Activated CD8-positive, alpha-beta memory T cell treated with anti-CD3 and anti-CD28 coated beads, Interleukin-2, amount 50 U/mL, for 24 hours (primary cell): Measurements from ENCODE around the gene PKP4.

Experiments used
- DNase-seq: peaks from one replicate; pipeline ENCODE4 v3.0.0-alpha.2; 2020; ENCODE audit errors: extremely low read depth

The PKP4 gene

GRCh38 chr2:158647436-158648231 is 190.9 kb downstream of the PKP4 start:
- DNase-seq: no peak

DNA sequence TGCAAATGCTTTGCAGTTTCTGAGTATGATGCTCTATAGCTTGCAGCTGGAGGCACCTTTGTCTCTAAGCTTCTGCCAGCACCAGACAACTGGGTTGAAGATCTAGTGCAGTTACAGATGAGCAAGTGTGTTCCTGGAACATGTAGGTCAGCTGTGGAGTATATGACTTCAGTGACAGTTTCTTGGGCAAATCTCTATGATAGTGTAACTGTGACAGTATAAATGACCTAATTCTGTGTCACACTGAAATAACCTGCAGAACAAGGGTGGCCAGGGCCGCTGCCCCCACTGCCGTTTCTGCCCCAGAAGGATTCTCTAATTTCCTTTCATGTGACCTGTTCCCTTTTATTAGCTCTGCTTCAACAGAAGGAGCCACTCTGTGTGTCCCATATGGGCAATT is 193.1 kb downstream of the PKP4 start:
- no peak for DNase-seq

DNA sequence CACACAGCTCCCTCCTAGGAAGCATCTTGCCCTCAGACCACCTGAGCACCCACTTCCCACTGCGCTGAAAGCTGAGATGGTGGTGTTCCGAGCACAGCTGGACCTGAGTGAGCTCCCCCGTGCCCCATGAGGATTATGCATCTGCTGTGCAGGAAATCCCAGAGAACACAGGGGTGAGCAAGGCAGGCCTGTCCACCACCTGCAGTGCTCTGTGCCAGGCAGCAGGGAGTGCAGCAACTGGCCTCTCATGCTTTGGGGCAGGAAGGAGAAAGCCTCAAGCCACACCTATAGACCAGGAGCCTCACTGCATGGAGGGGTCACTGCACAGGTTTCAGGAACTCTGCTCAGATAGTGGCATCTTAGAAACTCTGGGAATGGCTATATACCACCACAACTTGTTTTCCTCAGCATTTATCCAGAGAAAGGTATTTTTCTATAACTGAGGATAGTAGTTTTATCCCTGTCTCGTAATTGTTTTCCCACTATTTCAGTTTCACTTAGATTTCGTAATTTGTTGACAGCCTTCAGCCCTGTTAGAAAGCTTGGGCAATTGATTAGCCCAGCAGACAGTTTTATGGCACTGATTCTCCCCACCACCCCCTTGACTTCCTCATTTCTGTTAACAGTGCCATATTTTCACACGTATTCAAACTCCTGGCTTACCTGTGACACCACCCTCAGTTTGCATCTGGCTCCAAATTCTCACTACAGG is 194.1 kb downstream of the PKP4 start:
- no peak for DNase-seq

DNA sequence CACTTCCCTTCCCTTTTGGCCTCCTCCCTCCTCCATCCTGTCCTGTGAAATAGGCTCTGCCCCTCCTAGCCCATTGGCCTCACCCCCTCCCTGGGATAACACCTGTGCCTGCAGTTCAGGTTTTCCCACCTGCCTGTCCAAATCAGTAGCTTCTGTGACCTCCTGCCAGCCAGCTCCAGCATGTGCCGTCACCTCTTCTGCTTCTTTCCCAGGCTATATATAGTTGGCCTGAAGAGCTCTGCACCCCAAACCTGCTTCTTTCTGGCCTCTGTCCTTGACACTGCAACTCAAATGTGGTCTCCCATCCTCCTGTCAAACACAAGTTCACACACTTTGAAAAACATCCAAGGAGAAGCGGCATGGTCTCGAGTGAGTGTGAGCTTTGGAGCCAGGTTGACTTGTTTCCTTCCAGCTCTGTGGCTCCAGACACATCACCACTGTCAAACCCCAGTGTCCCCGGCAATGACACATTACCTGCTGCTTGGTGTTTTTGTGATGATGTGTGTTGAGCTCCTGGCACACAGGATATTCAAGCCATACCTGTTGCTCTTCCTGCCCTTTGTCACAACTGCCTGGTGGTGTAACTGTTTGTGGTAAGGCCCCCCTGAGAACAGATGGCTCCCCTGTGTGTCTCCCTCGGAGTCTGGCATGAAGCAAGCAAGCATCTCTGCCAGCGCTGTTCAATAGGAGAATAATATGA is 194.8 kb downstream of the PKP4 start:
- DNase-seq: no peak

DNA sequence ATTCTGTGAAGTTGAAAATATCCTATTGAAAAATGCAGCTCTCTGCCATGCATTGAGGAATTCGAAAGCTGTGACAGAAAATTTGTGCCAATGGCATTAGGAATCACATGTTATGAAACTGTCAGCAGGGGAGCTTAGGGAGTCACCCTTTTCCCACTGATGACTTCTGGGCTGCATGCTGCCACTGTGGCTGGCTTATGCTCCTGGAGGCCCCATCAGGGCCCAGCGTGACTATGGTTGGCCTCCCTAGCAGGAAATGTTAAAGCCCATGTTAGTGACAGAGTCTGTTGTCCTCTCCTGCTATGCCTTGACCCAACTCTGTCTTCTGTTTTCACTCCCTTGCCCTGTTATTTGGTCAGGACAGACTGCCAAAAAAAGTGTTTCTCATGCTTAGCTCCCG is 198.9 kb downstream of the PKP4 start:
- no peak for DNase-seq

GRCh38 chr2:158656492-158657229 is 199.9 kb downstream of the PKP4 start:
- no peak for DNase-seq

- no peak for DNase-seq
These were observed 201.6 kb downstream of the PKP4 start for GRCh38 chr2:158658396-158658795.

DNA sequence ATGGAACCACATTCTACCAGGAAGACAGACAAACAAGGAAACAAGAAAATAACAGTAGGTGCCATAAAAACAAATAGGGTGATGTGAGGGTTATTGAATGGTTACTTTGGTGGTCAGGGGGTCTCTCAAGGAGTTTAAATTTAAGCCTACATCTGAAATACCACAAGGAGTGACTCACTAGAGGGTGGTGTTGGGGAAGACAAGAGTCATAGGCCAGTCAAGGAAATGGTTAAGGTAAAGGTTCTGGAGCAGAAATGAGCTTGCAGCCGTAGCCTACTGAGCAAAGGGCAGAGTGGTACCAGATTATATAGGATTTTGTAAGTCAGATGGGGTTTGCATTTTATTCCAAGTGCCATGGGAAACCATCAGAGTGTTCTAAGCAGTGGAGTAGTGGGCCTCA is 202.7 kb downstream of the PKP4 start:
- no peak for DNase-seq

DNA sequence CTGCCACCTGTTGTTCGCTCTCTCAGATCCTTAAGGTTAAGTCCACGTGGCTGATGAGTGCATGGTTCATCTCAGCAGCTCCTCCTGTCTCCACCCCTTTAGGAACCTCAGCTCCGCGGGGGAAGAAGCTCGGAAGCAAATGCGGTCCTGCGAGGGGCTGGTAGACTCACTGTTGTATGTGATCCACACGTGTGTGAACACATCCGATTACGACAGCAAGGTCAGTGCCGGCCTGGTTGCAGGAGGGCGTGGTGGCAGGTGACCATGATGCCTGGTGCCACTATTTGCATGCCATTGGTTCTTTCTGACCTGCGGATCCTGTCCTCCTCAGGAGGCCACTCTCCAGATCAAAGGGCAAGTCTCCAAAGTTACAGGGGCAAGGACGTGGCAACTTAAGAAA is 204.5 kb downstream of the PKP4 start:
- no peak for DNase-seq

DNA sequence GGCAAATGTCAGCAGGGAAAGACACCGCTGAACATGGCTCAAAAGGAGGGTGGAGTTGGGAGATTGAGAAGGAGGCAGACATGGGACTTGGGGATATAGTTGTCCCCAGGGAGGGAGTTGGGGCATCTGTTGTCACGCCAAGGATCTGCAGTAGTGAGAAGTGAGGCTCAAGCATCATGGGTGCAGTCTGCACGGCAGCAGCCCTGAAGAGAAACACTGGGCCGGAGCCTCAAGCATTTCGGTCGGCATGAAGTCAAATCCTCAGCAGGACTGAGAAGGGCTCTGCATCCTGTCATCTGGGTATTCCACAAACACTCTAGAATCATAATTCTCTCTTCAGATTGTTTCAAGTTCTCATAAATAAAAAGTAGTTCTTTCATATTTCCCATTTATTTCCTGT is 205.7 kb downstream of the PKP4 start:
- no peak for DNase-seq

GRCh38 chr2:158663796-158664195 is 207.0 kb downstream of the PKP4 start:
- no peak for DNase-seq

DNA sequence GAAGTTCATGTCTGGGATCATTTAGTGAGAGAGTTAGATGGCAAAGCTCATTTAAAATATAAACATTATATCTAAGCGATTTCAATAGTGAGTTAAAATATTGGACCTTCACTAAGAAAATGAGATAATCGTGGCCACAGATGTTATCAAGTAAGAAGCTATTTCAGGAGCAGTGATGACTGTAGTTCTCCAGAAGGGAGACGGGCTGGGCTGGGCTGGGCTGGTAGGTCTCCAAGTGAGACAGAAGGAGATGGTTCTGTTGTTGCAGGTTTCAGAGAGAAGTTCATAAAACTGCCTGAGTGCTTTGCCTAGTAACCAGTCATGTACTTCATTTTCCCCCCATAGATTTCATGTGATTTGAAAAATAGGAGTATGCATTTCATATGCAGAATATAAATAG is 208.2 kb downstream of the PKP4 start:
- DNase-seq: no peak

- no peak for DNase-seq
These were observed 209.0 kb downstream of the PKP4 start for GRCh38 chr2:158665536-158666302.

- no peak for DNase-seq
These were observed 210.2 kb downstream of the PKP4 start for GRCh38 chr2:158666969-158667368.

- no peak for DNase-seq
These were observed 210.8 kb downstream of the PKP4 start for GRCh38 chr2:158667586-158667985.

GRCh38 chr2:158668001-158668765 is 211.4 kb downstream of the PKP4 start:
- DNase-seq: no peak

- DNase-seq: no peak
These were observed 213.5 kb downstream of the PKP4 start for GRCh38 chr2:158670292-158670691.

- no peak for DNase-seq
These were observed 214.9 kb downstream of the PKP4 start for GRCh38 chr2:158671360-158672245.

DNA sequence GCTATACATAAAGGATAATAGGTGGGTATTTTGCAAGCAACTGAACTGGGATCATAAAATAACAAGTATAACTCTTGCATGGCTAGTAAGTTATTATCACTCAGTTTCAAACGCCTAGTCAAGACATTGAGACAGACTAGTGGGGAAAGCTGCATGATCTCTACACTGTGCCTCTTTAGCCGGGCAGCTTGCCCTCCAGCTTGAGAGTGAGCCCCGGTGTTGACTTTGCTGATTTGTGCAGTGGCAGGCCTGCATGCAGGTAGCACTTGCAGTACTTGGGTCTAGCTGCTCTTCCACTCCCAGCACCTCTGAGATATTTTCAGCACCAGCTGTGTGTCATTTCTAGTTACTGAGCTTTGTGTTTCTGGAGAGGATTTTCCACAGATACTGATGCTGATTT is 219.5 kb downstream of the PKP4 start:
- no peak for DNase-seq

GRCh38 chr2:158676696-158677095 is 219.9 kb downstream of the PKP4 start:
- no peak for DNase-seq
